Measurements from ENCODE around the gene RAB7A.

RAB7A gene

GRCh38 chr3:128849911-128850455 is 124.0 kb downstream of the RAB7A start:
- Histone ChIP-seq H2AFZ (no peak overlapping the region), H3K9me3 (ENCODE audit: control insufficient read depth, low read length) (no peaks in the 10 kb centered on the region), H3K27ac (no peak overlapping the region), H3K4me2 (ENCODE audit: low read length) (no peak overlapping the region), H3K9ac (no peak overlapping the region), H3K4me3 (ENCODE audit: low read depth, low read length) (no peak overlapping the region), H3K79me2 (no peaks in the 10 kb centered on the region), H3K4me1 (peaks cover 4% of the 10 kb centered on the region), H3K27me3 (ENCODE audit: control insufficient read depth, insufficient read depth, low read length) (no peaks in the 10 kb centered on the region), H3K36me3 (ENCODE audit: control insufficient read depth, insufficient read depth, low read length) (no peaks in the 10 kb centered on the region)
- no peak for TF ChIP-seq CTCF (IDR thresholded peaks at IDR 0.05)

- H3K27ac ChIP-seq, result no peak overlapping the region
- H3K4me1 ChIP-seq, result peaks cover 4% of the 10 kb centered on the region
- TF ChIP-seq CTCF (IDR thresholded peaks at IDR 0.05), result no peak
- H3K9me3 ChIP-seq (ENCODE audit: control insufficient read depth, low read length), result no peaks in the 10 kb centered on the region
- no peaks in the 10 kb centered on the region for H3K79me2 ChIP-seq
- H3K36me3 ChIP-seq (ENCODE audit: control insufficient read depth, insufficient read depth, low read length), result no peaks in the 10 kb centered on the region
- H3K4me2 ChIP-seq (ENCODE audit: low read length), result no peak overlapping the region
- H3K4me3 ChIP-seq (ENCODE audit: low read depth, low read length), result no peak overlapping the region
- no peak overlapping the region for H2AFZ ChIP-seq
- H3K9ac ChIP-seq, result no peak overlapping the region
- H3K27me3 ChIP-seq (ENCODE audit: control insufficient read depth, insufficient read depth, low read length), result no peaks in the 10 kb centered on the region
These were observed 124.6 kb downstream of the RAB7A start for GRCh38 chr3:128850544-128850943.

GRCh38 chr3:128851601-128852000 is 125.6 kb downstream of the RAB7A start:
- H3K9me3 ChIP-seq (ENCODE audit: control insufficient read depth, low read length), result no peaks in the 10 kb centered on the region
- TF ChIP-seq CTCF (IDR thresholded peaks at IDR 0.05), result no peak

GRCh38 chr3:128853826-128854225 is 127.8 kb downstream of the RAB7A start:
- no peak for TF ChIP-seq CTCF (IDR thresholded peaks at IDR 0.05)
- Histone ChIP-seq H3K79me2 (no peaks in the 10 kb centered on the region), H3K4me3 (ENCODE audit: low read depth, low read length) (no peak overlapping the region), H2AFZ (no peak overlapping the region), H3K9ac (no peak overlapping the region), H3K4me1 (no peaks in the 10 kb centered on the region), H3K27me3 (ENCODE audit: control insufficient read depth, insufficient read depth, low read length) (no peaks in the 10 kb centered on the region), H3K4me2 (ENCODE audit: low read length) (no peak overlapping the region), H3K27ac (no peak overlapping the region), H3K36me3 (ENCODE audit: control insufficient read depth, insufficient read depth, low read length) (no peaks in the 10 kb centered on the region), H3K9me3 (ENCODE audit: control insufficient read depth, low read length) (no peaks in the 10 kb centered on the region)

More at GRCh38 chr3:128851601-128852000, 125.6 kb downstream of the RAB7A start:
- Histone ChIP-seq H3K27ac (no peak overlapping the region), H3K79me2 (no peaks in the 10 kb centered on the region), H3K36me3 (ENCODE audit: control insufficient read depth, insufficient read depth, low read length) (no peaks in the 10 kb centered on the region), H2AFZ (no peak overlapping the region), H3K4me1 (no peaks in the 10 kb centered on the region), H3K4me2 (ENCODE audit: low read length) (no peak overlapping the region), H3K9ac (no peak overlapping the region), H3K27me3 (ENCODE audit: control insufficient read depth, insufficient read depth, low read length) (no peaks in the 10 kb centered on the region), H3K4me3 (ENCODE audit: low read depth, low read length) (no peak overlapping the region)

GRCh38 chr3:128854475-128854874 is 128.5 kb downstream of the RAB7A start:
- no peak for TF ChIP-seq CTCF (IDR thresholded peaks at IDR 0.05)
- no peaks in the 10 kb centered on the region for H3K9me3 ChIP-seq (ENCODE audit: control insufficient read depth, low read length)
- no peak overlapping the region for H3K27ac ChIP-seq
- no peak overlapping the region for H2AFZ ChIP-seq
- H3K9ac ChIP-seq, result no peak overlapping the region
- H3K79me2 ChIP-seq, result no peaks in the 10 kb centered on the region
- no peaks in the 10 kb centered on the region for H3K27me3 ChIP-seq (ENCODE audit: control insufficient read depth, insufficient read depth, low read length)
- no peaks in the 10 kb centered on the region for H3K4me1 ChIP-seq
- H3K4me3 ChIP-seq (ENCODE audit: low read depth, low read length), result no peak overlapping the region
- H3K4me2 ChIP-seq (ENCODE audit: low read length), result no peak overlapping the region
- H3K36me3 ChIP-seq (ENCODE audit: control insufficient read depth, insufficient read depth, low read length), result no peaks in the 10 kb centered on the region

Measured in parathyroid adenoma (tissue), 2 donors.